Fibroblast of lung (primary cell): Measurements from ENCODE around the gene UNC5A. TPM values are rescaled to one million over a fixed set of nuclear protein-coding genes. Genes with fewer than 3 reads are reported as not detected.

Experiments used
- DNase-seq, 2 donors: peaks; one replicate each; pipeline versions ENCODE4 v3.0.0 to v3.0.0-alpha.2; 2010; ENCODE audit warnings: low read depth in 2 of 2
- H2AFZ ChIP-seq: 2 replicates; pipeline ENCODE4 v1.5.1; 2012; ENCODE audit warnings: low read length, control low read depth, inconsistent platforms
- H3K27ac ChIP-seq: 2 replicates; pipeline ENCODE4 v1.5.1; 2011; ENCODE audit warnings: low read length, control low read depth; ENCODE audit not compliant: insufficient read depth
- H3K27me3 ChIP-seq: 2 replicates; pipeline ENCODE4 v1.5.1; 2011; ENCODE audit warnings: mild to moderate bottlenecking, low read length; ENCODE audit not compliant: control insufficient read depth, insufficient read depth
- H3K36me3 ChIP-seq: 2 replicates; pipeline ENCODE4 v1.5.1; 2011; ENCODE audit warnings: low read length; ENCODE audit not compliant: control insufficient read depth, insufficient read depth
- H3K4me1 ChIP-seq: 2 replicates; pipeline ENCODE4 v1.5.1; 2011; ENCODE audit warnings: low read length; ENCODE audit not compliant: control insufficient read depth, insufficient read depth; ENCODE audit errors: extremely low read depth
- H3K4me2 ChIP-seq: 2 replicates; pipeline ENCODE4 v1.5.1; 2011; ENCODE audit warnings: low read length, control low read depth; ENCODE audit not compliant: insufficient read depth; ENCODE audit errors: extremely low read depth
- H3K4me3 ChIP-seq, 4 experiments: fragments of 200-600 bp in 1 of 4; sonication (generic) in 1 of 4; replicated peaks in 1 of 4; 2 replicates each; pipeline ENCODE4 v1.5.1; 2011 to 2016; ENCODE audit warnings: low read length in 4 of 4, low read depth in 3 of 4, mild to moderate bottlenecking in 3 of 4, control low read depth in 2 of 4, inconsistent platforms in 1 of 4, mixed read lengths in 1 of 4; ENCODE audit not compliant: insufficient read depth in 1 of 4; ENCODE audit errors: control extremely low read depth in 1 of 4
- H3K79me2 ChIP-seq: 2 replicates; pipeline ENCODE4 v1.5.1; 2012; ENCODE audit warnings: mild to moderate bottlenecking, low read length, inconsistent platforms; ENCODE audit not compliant: control insufficient read depth, insufficient read depth
- H3K9ac ChIP-seq: 2 replicates; pipeline ENCODE4 v1.5.1; 2011; ENCODE audit warnings: mild to moderate bottlenecking, low read length, control low read depth; ENCODE audit not compliant: insufficient read depth
- H3K9me3 ChIP-seq: 2 replicates; pipeline ENCODE4 v1.5.1; 2012; ENCODE audit warnings: low read depth, low read length; ENCODE audit not compliant: control insufficient read depth, insufficient read depth
- H4K20me1 ChIP-seq: 2 replicates; pipeline ENCODE4 v1.5.1; 2011; ENCODE audit warnings: low read length; ENCODE audit not compliant: control insufficient read depth, insufficient read depth; ENCODE audit errors: extremely low read depth
- CTCF ChIP-seq, 2 donors: IDR thresholded peaks in 1 of 2; conservative IDR thresholded peaks in 1 of 2; 1 replicate in 1 of 2; 2 replicates in 1 of 2; pipeline ENCODE4 v1.5.1; 2011 to 2012; ENCODE audit warnings: low read length in 2 of 2, control low read depth in 1 of 2, inconsistent platforms in 1 of 2, low read depth in 1 of 2, mild to moderate bottlenecking in 1 of 2
- EZH2 ChIP-seq: IDR thresholded peaks from 2 replicates; pipeline ENCODE4 v1.5.1; 2012; ENCODE audit warnings: low read length, control low read depth, mild to moderate bottlenecking; ENCODE audit errors: missing control alignments
- polyA plus RNA-seq, 2 donors: library from polyadenylated mRNA; depleted of rRNA in 1 of 2; stranded (reverse) in 1 of 2; unstranded in 1 of 2; fragments of >200 nt; gene quantifications; 2 replicates each; pipeline ENCODE4 v1.2.1, GENCODE V29; 2011 to 2012; ENCODE audit warnings: missing spikeins in 1 of 2
- total RNA-seq: library from RNA; depleted of rRNA; stranded (reverse); fragments of >200 nt; gene quantifications from 2 replicates; pipeline ENCODE4 v1.2.1, GENCODE V29; 2014

Gene UNC5A
- total and polyA plus RNA-seq, 2 donors (not counting 1 experiment from before 2014, with no cell fraction given), result not detected

DNA sequence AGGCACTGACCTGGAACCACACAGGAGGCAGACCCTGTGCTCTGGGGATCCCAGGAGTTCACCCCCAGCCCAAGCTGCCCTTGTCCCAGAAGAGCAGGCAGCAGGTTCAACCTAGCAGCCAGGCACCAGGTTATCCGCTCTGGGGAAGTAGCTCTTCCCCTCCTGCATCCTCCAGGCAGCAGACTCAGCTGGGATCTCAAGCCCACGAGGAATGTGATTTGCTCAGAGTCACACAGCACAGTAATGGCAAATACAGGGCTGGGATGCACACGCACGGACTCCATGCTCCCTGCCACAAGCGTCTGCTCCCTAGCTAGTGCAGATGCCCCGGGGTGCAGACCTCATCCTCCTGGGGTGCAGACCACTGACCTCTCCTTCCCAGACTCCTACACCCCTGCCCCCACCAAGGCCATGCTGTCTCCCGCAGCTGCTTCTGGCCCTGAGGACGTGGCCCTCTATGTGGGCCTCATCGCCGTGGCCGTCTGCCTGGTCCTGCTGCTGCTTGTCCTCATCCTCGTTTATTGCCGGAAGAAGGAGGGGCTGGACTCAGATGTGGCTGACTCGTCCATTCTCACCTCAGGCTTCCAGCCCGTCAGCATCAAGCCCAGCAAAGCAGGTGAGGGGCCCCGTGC is 63.3 kb downstream of the UNC5A start:
- H4K20me1 ChIP-seq, result no peaks in the 10 kb centered on the region
- H3K27me3 ChIP-seq, result peaks cover 35% of the 10 kb centered on the region
- H3K79me2 ChIP-seq, result no peaks in the 10 kb centered on the region
- no peak overlapping the region for H3K4me3 ChIP-seq
- no peaks in the 10 kb centered on the region for H3K4me1 ChIP-seq
- H3K9ac ChIP-seq, result no peak overlapping the region
- no peak overlapping the region for H3K4me2 ChIP-seq
- H3K36me3 ChIP-seq, result no peaks in the 10 kb centered on the region
- no peak for DNase-seq
- no peaks in the 10 kb centered on the region for H3K9me3 ChIP-seq
- TF ChIP-seq EZH2 (no peak), CTCF (conservative IDR thresholded peaks at IDR 0.05 in 1 of 2, IDR thresholded peaks at IDR 0.05 in 1 of 2; ENCODE audit: low read depth in 1 of 2, low read length in 2 of 2) (no peak)
- H3K27ac ChIP-seq, result no peak overlapping the region
- H2AFZ ChIP-seq, result no peak overlapping the region

DNA sequence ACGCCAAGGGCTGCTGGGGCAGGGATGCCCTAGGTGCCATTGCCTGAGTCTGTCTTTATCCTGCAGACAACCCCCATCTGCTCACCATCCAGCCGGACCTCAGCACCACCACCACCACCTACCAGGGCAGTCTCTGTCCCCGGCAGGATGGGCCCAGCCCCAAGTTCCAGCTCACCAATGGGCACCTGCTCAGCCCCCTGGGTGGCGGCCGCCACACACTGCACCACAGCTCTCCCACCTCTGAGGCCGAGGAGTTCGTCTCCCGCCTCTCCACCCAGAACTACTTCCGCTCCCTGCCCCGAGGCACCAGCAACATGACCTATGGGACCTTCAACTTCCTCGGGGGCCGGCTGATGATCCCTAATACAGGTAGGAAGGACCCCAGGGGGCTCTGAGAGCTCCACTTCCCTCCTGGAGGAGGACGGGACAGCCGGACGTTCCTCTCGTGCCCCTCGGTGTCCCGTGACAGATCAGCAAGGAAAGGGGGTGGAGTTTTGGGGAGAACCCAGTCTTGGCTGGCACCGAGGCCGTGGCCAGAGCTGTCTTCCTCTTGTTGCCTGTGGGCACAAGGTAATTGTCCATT is 63.9 kb downstream of the UNC5A start:
- Histone ChIP-seq H3K27me3 (peaks cover 35% of the 10 kb centered on the region), H3K79me2 (no peaks in the 10 kb centered on the region), H3K4me2 (no peak overlapping the region), H3K27ac (no peak overlapping the region), H3K4me1 (no peaks in the 10 kb centered on the region), H3K9me3 (no peaks in the 10 kb centered on the region), H3K9ac (no peak overlapping the region), H4K20me1 (no peaks in the 10 kb centered on the region), H3K4me3 (no peak overlapping the region), H3K36me3 (no peaks in the 10 kb centered on the region), H2AFZ (no peak overlapping the region)
- no peak for DNase-seq
- no peak for TF ChIP-seq EZH2
- TF ChIP-seq CTCF (conservative IDR thresholded peaks at IDR 0.05 in 1 of 2, IDR thresholded peaks at IDR 0.05 in 1 of 2; ENCODE audit: low read depth in 1 of 2, low read length in 2 of 2), result no peak

DNA sequence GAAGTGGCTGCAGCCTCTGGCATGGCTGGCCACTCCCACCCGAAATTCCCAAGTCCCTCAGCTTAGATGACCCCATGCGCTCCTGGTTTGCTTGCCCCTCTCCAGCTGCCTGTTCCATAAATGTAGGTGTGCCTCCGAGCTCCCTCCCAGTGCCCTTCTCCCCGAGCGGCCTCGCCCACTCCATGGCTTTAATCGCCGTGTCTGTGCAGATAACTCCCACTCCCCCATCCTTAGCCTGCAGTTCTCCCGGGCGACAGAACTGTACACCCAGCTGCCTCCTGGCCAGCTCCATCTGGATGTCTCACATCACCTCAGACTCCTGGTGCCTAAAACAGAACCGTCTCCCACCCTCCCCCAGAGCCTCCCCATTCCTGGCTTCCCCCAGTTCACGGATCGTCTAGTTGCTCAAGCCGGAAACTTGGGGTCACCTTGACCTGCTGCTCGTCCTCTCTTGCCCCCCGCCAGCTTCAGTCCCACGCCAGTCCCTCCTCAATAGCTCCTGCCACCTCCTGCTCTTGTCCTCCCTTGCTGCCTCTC is 64.7 kb downstream of the UNC5A start:
- Histone ChIP-seq H3K4me2 (no peak overlapping the region), H3K4me1 (no peaks in the 10 kb centered on the region), H3K9me3 (no peaks in the 10 kb centered on the region), H3K27me3 (peaks cover 35% of the 10 kb centered on the region), H3K27ac (no peak overlapping the region), H2AFZ (no peak overlapping the region), H3K9ac (no peak overlapping the region), H3K4me3 (no peak overlapping the region), H4K20me1 (no peaks in the 10 kb centered on the region), H3K79me2 (no peaks in the 10 kb centered on the region), H3K36me3 (no peaks in the 10 kb centered on the region)
- TF ChIP-seq CTCF (conservative IDR thresholded peaks at IDR 0.05 in 1 of 2, IDR thresholded peaks at IDR 0.05 in 1 of 2; ENCODE audit: low read depth in 1 of 2, low read length in 2 of 2), result no peak
- peak; percentile 16 for TF ChIP-seq EZH2
- no peak for DNase-seq
